HG03060 (cell line): Measurements from ENCODE around the gene NPFF.

Experiments
- ATAC-seq: cut with Tn5 transposase; IDR thresholded peaks from one replicate; pipeline ENCODE4 v1.9.1; 2021; ENCODE audit warnings: low read depth, moderate number of reproducible peaks; ENCODE audit not compliant: unreplicated experiment

Gene NPFF

DNA sequence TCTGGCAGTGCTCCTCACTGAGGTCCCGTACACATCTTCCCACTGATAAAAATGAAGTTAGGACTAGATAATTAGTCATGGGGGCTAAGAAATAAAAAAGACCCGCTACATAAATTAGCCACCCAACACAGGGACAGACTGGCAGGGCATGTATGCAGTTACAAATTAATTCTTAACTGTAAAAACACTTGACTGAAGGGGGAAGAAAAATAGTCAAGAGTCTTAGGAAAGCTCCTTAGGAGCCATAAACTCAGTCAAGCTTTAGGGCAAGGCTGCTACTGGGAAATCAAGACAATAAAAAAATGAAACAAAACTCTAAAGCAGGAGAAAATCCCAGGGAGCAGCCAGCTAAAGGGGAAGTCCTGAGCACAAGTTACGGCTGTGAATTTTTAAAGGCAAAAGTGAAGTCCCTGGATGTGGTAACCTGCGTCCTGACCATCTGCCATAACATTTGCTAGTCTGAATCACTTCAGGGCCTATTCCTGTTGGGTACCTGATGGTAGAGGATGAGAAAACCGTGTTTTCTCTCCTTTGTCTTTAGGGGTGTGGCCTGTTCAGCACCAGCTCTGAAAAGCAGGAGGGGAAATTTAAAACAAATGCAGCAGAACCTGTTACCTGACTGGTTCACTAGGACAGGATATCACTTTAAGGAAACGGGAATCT is 7.5 kb upstream of the NPFF start:
- no peak for ATAC-seq

DNA sequence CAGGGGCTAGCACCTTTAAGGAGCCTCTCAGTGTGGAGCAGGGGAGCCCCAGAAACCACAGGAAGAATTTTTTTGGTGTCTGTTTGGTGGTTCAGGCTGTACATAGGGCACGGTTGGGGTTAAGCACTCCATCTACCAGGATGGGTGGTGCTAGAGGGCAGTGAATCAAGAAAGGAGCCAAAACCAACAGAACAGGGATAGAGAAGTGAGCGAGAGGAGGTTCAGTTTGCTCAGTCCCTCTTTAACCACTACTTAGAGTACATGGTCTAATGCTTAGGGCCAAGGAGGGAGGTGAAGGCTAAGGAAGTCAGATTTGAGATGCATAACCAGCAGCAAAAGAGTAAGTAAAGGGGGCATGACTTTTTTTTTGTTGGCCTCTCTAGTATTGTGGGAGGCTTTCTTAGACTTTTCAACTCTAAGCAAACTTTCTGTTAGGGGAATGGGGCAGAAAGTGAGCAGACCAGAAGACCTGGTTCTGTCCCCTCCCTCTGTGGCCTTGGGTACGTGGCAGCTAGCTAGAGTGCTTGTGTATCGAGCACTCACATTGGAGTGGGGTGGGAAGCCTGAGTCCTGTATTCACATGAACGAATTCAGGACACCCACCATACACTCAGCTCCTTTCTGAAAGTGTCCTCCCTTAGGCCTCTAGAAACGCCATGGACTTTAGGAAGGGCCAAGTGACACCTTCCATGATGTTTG is 6.6 kb upstream of the NPFF start:
- ATAC-seq: no peak

- no peak for ATAC-seq
Observed at GRCh38 chr12:53510181-53510812, 3.0 kb upstream of the NPFF start.

DNA sequence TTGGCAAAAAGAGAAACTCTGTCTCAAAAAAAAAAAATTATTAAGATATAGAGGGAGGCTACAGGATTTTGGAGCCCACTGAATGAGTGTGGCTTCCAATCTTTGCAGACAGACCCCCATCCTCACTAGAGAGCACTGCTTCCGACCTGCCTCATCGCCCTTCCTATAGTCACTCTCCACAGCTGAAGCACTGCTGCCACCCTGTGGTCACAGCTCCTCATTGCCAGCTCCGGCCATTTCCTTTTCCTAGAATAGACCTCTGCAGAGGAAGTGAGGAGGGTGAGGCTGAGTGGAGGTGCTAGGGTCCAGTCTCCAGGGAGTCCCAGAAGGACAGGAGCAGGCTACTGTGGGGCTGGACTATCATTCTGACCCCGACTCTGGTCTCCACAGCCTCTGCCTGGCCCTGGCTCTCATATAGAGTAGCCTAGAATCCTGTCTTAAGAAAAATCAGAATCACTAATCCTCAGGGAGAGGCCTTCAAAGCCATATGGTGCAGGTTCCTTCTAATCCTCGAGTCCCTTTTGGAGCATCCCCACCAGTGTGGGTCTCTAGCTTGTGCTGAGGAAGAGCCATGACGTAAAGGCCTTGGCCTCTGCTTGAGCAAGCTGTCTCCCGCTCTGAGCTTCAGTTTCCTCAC is 1.4 kb upstream of the NPFF start:
- no peak for ATAC-seq

DNA sequence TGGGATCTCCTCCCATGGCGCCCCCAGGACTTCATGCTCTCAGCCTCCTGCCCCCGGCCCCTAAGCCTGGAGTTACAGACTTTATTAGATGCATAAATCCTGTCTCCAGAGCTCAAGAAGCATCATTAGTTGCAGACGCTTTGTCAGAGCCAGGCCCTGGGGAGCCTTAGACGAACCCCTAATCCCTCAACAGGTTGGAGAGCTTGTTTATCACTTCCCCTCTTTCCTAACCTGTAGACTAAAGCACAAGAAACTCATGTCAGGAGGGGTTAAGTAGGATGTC is 260 bp upstream of the NPFF start:
- no peak for ATAC-seq

DNA sequence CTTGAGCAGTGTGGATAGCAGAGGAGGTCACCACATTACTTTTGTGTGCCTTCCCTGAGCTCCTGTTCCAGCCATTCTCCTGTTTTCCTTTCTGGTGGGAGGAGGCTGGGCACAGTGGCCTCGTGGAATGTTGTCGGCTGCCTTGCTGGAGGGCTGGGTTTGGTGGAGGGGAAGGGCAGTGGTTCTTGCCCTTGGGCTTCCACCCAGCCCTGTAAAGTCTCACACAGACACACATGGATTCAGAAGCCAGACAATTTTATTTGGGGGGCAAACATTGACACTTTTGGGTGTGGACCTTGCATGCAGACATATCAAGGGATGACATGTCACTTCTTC is 866 bp downstream of the NPFF start:
- ATAC-seq: no peak

- ATAC-seq: no peak
Observed at GRCh38 chr12:53505555-53506449, 1.5 kb downstream of the NPFF start.

- ATAC-seq: no peak
Observed at GRCh38 chr12:53505086-53505485, 2.2 kb downstream of the NPFF start.

GRCh38 chr12:53504004-53504920 is 3.0 kb downstream of the NPFF start:
- no peak for ATAC-seq

DNA sequence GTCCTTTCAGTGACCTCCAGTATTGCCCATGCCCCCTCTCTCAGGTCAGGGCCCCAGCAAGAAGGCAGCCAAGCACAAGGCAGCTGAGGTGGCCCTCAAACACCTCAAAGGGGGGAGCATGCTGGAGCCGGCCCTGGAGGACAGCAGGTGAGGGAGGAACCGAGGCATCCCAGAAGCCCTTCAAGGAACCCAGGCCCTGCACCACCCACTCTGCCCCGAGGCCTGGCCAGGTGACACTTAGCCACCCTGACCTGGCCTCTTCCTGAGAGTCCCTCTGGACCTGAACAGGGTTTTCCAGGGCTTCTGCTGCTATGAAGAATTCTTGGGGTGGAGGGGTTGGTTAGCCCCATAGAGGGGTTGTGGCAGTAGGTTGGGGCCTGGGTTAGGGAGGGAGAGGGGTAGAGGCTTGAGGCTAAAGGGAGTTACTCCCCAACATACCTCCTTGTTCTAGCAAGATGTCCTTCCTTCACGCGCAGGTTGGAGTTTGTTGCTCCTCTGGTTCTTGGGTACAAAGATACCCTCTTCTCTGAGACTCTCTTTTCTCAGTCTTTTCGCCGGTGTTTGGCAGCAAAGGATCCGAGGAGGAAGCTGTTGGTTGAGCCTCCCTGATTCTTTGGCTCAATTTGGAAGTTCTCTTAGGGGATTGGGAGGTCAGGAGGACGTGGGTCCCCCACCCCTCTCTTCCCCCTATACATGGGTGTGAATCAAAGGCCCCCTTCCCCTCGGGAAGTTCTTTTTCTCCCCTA is 4.1 kb downstream of the NPFF start:
- no peak for ATAC-seq

- no peak for ATAC-seq
Observed at GRCh38 chr12:53502331-53502730, 5.0 kb downstream of the NPFF start.

- ATAC-seq: no peak
Observed at GRCh38 chr12:53501615-53502181, 5.6 kb downstream of the NPFF start.

DNA sequence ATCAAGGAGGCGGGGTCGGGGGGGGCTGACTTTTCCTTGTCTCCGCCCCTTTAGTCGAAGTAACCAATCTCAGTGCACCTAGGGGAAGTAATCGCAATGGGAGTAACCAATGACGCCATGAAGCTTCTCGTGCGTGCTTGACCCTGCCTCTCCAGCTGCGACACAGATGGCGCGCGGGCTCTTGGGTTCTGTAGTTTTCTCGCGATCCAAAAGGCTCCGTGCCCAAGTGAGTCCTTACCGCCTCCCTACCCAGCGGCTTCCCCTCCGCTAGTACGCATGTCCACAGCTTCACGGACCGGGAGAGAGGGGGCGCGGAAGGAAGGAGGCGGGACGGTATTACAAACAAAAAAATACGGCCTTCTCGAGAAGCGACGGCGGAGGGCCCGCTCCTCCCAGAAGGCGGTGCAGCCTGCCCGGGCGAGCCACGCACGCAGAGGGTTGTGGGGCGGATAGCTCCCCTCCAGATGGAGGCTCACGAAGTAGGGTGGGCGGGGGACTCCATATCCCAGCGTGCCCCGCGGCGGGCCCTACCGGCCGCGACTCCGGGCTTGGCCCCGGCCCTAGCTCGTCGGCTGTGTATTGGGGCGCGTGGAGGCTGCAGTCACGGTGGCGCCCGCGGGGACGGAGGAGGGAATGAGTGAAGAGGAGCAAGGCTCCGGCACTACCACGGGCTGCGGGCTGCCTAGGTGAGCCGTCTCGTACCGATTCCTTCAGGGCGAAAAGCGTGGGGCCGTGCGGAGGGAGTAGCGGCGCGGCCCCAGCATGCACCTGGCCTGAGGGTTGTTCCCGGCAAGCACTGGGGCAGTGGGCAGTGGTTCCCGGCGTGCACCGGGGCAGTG is 6.3 kb downstream of the NPFF start, which contains the start of gene TARBP2:
Gene TARBP2, plus strand, starts transcription at position 508 of the 839 bp plus-strand sequence. Its CDS starts 126 bp downstream, at position 634.
- ATAC-seq: peak; percentile 69

DNA sequence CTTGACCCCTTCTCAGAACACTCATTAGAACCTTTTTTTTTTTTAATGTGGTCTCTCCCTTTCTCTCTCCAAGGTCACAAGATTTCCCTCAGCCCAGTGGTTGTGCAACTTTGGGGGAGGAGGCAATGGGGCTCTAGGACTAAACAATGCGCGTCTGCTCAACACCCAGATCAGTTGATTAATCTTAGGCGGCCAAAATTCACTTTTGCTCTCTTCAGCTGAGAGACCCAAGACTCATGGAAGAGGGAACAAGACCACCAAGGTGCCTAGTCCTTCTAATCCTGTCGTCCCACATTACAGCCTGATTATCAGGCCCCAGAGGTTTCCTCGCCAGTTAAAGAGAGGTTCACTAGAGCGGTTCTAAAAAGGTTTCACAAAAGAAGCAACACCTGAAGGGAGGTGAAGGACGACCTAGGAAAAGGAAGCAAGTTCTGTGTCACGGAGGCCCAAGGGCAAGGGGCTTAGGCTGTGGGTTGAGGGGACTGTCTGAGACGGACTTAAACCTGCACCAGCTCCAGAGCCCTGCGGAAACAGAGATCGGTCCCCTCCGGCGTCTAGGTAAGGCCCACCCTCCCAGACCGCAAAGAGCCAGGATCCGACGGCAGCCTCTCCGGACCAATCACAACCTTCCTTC is 7.0 kb downstream of the NPFF start:
- no peak for ATAC-seq

DNA sequence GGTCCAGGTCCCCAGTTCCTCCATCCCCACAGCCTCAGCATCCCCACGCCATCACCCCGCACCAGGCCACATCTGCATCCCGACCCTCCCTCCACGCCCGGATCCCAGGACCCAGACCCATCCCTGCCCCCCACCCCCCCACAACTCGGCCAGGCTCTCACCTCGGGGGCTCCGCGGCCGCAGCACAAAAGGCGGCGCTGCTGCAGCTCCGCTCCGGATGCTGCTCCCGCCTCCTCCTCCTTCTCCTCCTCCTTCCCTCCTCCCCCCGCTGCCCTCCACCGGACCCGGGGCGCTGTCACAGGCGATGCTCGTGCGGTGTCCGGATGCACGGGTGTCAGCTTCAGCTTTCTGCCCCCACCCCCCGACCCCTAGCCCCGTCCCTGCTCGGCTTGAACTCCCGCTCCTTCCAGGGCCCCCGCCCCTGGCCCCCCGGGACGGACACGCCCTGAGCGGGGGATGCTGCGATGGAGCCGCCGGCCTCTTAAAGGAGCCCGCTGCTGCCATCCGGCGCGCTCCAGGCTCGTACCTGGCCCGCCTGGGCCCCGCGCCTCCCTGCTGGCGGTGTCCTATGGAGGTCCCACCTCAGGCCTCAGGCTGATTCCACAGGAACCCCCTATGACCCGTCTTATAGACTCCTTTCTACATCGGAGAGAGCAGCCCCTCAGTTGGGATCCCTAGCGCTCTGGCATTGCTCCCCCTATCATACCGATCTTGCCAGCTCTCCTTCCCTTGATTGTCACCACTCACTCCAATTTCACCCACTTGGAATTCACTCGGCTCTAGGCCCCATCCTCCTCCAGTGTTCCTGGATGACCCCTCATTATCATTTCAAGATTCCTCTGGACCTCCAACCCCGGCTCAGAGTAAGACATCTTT is 7.8 kb downstream of the NPFF start, which contains the start of gene MAP3K12:
Gene MAP3K12, minus strand, starts transcription at position 193 of the 876 bp plus-strand sequence. CDS start 12,067 bp downstream, outside the sequence.
- ATAC-seq: no peak

DNA sequence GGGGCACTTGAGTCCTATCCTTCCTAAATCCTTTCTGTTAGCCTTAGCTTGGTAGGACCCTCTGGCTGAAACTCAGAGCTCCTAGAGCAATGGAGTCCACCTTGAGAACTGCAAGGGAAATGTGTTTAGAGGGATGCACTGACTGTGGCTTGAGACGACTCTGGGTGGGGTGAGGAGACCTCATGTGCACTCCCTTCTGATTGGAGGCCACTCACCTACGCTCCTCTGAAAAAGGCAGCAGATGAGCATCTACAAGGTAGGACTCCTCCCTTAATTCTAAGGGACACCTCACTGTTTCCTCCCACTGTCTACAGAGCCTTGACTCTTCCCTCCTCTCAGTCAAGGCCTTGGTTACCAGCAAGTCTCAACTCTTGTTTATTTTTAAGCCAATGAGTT is 9.1 kb downstream of the NPFF start:
- ATAC-seq: no peak
